ENCODE measurements around the gene SLC25A21.

GRCh38 chr14:37202812-37203211 is 30.4 kb upstream of the SLC25A21 start:
- no peak for TF ChIP-seq YY1 (IDR thresholded peaks at IDR 0.05; ENCODE audit: low read depth)
- TF ChIP-seq RAD21 (IDR thresholded peaks at IDR 0.05; ENCODE audit: low read depth): no peak
- TF ChIP-seq CREB1 (IDR thresholded peaks at IDR 0.05; ENCODE audit: low read depth): no peak
- TF ChIP-seq EP300 (IDR thresholded peaks at IDR 0.05; ENCODE audit: borderline replicate concordance): no peak
- TF ChIP-seq TAF1 (IDR thresholded peaks at IDR 0.05; ENCODE audit: low read depth): no peak
- TF ChIP-seq FOXM1 (IDR thresholded peaks at IDR 0.05; ENCODE audit: borderline replicate concordance, low read depth): no peak
- no peak for TF ChIP-seq REST (IDR thresholded peaks at IDR 0.05; ENCODE audit: low read depth)
